GM21390 (cell line): ENCODE data around the gene FAM78B.

ENCODE experiments used
- ATAC-seq: cut with Tn5 transposase; IDR thresholded peaks from one replicate; pipeline ENCODE4 v1.9.1; 2021; ENCODE audit not compliant: unreplicated experiment

The FAM78B gene

DNA sequence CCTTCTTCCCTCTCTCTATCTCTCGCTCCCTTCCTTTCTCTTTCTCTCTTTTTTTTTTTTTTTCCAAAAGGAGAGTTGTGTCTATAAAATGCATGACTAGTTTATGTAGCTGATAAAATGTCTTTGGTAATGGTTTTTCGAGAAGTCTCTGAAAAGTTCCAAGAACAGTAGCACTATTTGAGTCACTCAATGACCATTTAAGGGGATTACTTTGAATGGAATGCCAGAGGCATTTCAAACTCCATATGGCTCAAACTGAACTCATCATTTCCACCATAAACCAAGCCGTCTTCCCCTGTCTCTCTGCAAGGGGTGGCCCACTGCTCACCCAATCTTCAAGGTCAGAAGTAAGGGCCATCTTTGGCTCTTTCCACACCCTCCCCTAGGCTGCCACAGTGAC lies 93.3 kb downstream of the FAM78B start:
- ATAC-seq = no peak

DNA sequence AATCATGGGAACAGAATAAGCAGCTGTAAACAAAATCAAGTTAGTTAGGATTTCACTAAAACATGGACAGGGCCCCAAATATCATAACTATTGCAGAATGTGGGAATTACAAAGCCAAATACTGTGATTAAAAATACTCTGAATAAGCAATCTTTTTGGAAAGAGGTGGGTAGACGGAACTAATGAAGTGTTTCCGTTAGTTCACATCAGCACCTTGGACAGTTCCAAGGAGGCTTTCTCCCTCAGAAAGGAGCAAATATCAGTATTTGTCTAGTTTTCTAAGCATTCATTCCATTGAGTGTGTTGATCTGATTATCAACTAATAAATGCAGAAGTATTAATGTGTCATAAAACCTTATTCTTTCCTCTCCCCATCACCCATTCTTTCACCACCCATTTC lies 97.4 kb downstream of the FAM78B start:
- no peak for ATAC-seq

DNA sequence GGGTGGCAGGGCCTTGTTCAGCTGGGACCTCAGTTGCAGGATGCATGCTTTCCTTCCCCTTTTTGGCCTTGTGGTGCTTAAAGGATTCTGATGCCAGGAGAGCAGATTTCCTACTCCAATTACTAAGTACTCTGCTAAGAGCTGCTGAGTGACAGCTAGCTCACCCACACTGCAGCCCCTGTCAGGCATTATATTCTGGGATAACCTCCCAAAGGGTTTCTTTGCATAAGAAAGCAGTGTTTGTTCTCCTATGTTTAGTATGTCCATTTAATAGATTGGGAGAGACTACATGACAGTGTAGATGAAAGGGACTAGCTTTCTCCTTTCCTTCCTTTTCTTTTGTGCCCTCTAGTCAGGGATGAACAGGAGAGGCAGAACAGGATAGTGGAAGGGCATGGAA lies 100.7 kb downstream of the FAM78B start:
- ATAC-seq = no peak

DNA sequence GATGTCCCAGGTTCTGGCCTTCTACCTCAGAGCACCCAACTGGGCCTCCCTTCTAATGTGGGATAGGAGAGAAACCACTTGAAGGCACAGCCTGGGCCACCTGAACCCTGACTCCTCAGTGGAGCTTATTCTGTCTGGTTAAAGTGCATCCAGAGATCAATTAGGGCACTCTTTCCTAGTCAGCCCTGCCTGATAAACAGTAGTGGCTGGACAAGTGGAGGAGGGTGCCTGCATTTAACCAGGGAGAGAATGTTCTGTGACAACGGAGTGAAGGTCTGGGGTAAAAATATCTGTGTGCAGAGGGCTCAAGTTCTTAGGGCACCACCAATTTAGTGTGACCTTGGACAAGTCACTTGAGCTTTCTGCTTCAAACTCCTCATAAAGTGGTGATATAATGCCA lies 101.8 kb downstream of the FAM78B start:
- no peak for ATAC-seq

DNA sequence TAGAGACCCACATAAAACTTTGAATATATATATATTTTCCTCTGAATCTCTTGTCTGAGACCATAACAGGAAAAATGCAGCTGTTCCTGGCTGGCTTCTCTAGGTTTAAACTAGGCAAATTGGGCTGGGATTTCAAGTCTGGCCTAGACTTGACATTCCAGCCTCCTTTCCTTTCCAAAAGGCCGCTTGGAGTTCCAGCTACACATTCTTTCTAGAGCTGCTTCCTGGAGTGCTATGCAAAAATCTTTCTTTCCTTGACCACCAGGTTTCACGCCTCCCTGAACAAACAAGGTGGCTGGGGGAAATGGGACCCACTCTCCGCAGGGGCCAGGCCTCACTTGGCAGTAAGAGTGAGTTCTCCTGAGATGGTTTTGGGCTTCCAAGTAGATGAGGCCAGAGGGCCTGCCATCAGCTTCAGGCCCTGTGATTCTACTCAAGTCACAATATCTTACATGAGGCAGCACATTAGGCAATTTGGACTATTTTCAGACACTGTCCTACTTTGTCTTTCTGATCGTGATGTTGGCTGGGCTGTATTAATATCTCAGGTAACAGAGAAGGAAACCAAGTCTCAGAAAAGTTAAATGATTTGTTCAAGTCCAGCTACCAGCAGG lies 102.4 kb downstream of the FAM78B start:
- no peak for ATAC-seq

DNA sequence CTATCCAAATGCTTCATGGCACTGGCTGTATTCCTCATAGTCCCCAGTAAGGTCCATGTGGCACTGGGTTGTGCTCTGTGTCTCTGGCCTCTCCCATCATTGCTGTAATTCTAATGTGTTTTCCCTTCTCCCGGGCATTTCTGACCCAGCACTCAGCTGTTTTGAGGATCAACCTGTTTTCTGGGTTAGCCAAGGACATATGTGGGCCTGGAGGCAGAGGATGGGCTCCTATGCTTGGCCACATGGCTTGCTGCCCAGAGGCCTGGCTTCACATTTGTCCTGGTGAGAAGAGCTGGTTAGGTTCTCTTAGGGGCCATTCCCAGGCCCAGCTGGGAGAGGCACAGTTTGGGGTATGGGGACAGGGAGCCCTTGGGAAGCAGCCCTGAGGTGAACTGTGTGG lies 103.1 kb downstream of the FAM78B start:
- no peak for ATAC-seq

DNA sequence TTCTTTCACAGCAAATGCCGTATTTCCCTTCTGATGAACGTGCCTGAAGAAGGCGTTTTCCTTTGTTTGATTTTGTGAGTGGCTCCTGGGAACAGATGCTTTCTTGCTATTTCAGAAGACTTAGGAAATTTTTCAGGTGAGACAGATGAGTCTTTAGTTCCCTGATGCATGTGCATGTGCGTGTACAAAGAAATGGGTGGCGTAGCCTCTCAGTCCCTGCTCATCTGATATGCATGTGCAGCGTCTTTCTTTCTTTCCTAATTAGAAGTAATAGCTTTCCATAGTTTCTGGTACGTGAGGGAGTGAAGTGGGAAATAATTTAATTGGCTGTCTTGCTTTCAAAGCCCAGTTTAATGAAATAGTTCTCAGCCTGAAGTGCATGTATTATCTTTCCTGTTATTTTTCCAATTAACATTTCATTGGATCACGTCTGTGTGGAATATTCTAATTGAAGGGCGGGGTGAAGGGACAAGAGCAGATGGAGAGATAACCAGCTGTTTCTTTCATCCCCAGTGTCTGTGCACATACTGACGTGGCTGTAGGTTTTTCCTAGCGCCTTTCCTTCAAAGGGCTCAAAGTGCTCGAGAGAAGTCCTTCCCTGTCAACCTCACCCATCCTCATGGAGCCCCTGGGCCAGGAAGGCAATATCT lies 104.3 kb downstream of the FAM78B start:
- no peak for ATAC-seq

DNA sequence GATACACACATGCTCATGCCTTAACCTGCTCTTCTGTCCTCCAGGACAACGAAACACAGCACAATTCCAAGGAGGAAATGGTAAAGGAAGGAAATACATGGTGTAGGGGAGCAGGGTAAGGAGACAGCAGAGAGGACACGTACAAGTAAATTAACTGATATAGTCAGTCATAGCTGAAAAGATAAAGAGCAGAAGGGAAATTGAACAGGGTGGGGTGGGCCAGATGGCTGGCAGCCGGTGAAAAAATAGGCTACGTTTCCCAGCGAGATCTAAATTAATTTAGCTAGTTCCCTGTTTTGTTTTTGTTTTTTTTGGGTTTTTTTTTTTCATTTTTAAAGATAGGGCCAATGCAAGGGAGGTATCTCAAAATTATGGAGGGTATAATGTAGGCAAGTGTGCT lies 109.2 kb downstream of the FAM78B start:
- no peak for ATAC-seq

DNA sequence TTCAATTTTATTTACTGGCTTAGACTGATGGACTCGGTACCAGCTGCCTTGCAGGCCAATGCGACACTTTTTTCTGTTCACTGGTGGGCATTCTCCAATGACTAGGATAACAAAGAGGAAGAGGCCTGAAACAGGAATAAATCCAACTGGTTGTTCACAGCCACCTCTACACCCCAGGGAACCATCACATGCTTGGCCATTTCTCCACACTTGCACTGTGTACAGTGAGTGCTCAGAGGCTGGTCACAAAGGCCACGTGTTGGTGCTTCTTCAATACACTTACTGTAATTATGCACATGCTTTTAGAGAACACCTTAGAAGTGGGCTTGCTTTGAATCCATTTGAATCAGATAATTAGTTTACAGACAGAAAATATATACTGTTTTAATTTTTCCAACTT lies 113.4 kb downstream of the FAM78B start:
- ATAC-seq = no peak

DNA sequence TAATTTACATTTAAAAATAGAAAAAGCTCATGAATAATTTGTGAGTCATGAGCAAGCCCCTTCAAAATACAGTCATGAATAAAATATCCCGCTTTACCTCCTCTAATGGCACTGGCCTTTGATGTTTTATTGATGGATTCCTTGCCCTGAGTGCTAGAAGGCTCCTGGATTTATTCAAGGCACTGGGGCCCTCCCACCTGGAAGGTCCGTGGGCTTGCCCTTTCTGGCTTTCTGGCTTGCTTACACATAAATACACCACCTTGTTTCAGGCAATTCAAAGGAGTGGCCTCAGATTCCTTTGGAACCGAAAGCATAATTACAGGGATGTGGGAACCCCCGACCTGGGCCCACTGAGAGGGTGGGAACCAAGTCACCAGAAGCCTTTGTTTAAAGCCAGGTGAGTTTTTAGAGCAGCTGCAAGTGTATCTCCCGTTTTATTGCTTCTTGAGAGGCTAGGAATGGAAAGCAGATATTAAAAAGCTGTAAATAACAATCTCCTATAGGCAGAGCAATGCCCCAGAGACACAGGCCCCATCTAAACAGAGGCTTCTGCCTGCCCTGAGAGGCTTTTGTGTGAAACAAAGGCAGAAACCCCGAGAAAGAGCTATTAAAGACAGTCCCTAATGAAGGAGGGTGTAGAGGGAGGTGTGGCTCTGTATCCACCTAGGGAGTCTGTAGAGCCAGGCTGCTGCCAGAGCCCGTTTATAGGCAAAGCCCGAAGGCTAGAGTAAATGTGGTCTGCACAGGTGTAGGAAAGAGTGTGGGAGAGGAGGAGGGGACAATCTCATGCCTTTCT lies 126.4 kb downstream of the FAM78B start:
- no peak for ATAC-seq

DNA sequence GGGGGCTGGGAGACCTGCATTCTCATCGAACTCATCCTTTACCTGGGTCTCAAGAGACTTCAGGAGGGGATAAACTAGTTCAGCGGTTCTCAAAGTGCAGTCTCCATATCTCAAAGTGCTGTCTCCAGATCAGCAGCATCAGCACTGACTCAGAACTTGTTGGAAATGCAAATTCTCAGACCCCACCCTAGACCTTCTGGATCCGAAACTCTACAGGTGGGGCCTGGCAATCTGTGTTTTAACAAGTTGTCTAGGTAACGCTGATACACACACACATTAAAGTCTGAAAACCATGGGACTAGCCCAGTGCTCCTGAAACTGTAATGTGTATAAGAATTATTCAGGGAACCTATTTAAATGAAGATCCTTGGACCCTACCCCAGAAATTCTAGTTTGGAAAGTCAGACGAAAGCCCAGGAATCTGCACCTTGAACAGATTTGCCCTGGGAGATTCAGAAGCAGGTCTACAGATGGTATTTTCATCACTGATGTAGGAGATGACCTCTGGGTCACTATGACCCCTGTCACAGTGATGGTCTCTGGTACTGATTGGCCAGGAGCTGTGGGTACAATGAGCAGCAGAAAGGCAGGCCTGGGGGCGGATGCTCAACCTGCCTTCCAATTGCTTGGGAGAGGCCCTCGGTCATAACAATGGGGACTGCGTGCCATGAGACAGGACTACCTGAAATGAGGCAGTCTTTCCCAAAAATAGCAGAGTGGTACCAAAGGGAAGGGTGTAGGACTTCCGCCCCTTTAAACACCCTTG lies 127.2 kb downstream of the FAM78B start:
- ATAC-seq = no peak

DNA sequence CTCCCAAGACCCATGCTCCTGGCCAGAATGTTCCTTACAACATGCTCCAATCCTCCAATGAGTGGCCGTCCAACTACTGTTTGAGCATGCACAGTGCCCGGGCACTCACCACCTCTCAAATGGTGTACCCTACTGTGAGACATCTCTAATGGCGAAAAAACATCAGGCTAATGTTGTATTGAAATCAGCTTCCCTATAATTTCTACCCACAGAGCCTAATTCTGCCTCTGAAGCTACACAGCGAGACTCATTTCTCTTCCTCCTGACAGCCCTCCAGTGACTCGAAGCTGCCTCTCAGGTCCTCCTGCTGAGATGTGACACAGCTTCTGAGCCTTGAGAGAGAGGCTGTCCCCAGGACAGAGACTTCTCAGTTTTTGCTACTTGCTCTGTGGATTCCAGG lies 130.7 kb downstream of the FAM78B start:
- no peak for ATAC-seq

DNA sequence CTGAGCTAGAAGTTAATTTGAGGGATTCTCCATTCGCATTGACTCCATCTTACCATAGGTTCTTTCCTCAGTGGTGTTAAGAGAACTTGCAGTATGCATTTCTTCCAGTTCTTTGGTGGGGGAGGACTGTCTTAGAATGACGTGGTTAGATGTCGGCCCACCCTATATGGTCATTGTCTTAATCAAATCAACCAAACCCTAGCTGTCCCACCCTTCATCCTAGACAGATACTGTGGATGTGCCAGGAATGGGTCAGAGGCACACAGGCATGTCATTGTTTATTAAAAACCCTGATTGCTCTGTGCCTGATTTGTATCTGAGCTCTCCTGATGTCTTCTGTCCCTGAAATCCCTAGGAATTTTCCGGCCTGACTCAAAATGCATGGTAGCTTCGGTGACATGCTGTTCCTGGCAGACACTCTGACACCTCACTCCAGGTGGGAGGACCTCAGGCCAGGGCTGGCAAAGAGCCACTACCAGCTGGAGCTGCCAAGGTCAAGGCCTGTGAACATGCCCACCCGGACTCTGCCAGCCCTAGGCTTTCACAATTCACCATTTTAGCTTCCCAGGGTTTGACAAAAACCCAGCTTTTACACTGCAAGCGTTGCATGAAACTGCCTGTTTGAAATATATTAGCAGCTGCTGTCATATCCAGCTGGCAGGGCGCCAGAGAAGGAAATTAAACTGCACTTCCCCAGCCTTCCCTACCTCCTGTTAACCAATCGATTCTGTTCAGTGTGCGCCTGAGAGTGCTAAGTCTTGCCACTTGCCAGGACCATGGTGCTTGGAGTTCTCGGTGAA lies 134.0 kb downstream of the FAM78B start:
- ATAC-seq = no peak

DNA sequence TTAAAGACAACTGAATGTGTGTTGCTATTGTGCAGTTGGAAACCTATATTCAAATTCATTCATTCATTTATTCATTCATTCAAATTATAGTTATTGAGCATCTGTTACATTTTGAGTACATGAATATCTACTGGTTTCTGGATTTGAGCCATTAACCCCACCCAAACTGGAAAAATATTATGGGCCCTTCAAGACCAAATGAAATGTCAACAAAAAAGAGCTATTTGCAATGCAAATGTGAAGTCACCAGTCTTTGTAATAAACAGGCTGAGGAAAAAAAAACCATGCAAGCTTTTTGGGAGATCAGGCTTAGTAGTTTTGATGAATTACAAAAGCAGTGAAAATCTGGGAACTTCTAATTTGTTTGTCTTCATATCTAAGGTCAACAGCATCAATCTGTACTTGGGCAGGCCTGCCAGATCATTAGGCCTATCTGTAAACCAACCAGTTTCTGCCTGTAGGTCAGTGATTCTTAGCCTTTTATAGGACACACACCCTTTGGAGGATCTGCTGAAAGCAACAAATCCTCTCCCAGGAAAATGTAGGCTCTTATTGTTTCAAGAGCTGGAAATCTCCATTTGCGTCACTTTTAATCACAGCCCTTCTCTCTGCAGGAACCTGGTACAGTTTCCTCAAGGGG lies 134.7 kb downstream of the FAM78B start:
- ATAC-seq = no peak

DNA sequence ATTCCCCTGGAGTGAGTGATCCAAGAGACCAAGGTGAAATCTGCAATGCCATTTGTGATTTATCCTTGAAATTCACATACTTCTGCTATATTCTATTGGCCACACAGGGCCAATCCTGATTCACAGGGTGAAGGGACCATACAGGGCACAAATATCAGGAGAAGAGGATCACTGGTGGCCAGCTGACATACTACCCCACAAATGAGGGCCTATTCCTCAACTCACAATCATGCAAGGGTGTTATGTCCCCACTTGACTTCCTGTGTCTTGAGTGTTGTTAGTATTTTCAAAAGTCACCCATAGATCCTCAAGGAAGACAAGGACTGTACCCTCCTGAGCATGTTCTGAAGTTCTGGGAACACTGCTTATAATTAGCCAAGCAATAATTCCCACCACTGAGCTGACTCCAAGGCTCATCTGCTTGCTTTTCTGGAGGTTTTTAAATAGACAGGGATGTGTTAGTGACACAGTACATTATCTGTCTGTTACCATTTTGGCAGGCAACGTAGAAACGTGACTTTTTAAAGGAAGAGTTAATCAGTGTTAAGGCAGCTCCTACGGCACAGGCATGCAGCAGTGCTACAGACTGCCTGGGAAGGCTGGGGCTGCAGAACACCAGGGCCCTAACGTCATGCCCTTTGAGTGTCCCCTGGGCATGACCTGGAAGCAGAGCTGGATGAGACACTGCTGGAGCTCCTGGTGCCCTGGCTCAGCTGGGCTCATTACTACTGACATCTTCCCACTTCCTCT lies 137.4 kb downstream of the FAM78B start:
- no peak for ATAC-seq

DNA sequence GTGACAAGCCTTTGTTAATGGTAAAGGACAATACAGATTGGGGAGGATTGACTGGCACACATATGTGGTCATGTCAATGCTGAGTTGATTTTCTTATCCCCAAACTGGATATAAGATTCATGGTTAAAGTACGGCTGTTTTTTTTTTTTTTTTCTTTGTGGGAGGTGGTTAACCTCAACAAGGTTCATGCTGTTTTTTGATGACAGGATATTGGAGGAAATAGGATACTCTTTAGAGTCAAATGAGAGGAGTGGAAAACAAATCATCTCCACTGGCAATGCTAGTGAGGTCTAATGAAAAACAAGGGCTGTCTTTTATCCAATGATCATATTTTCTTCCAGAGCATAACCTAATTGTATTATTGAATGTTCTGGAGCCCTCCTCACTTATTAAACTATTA lies 140.2 kb downstream of the FAM78B start:
- no peak for ATAC-seq

DNA sequence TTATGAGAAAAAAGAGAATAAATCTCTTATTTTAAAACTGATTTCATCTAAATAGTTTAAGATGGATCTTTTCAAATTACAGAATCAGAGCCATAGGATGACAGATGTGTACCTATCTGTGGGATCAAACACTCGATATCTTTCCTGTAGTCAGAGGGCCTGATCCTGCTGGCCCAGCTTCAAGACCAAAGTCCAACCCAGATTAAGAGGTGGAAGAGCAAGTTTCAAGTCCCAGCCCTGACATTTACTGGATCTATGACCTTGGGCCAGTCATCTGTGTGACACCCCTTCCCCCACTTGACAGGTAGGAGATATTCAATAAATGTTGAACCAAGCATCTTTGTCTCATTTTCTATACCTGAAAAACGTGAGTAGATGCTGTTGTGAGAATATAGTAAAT lies 140.7 kb downstream of the FAM78B start:
- ATAC-seq = no peak

DNA sequence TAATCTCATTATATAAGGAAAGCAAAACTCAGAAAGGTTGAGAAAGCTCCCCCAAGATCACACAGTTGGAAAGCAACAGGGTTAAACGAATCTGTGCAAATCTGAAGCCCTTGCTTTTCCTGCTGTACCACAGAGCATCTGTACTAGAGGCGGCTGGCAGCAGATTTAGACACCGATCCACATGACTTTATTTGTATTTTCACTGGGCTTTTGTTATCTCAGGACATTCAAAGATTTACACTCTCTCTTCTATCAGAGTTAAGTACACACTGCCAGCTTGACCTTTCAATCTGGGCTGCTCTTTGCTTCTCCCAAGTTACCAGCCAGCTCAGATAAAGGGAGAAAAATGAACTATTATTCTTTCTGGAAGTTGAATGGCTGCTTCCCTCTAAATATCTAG lies 146.6 kb downstream of the FAM78B start:
- ATAC-seq = no peak
